ENCODE measurements around the gene POU6F2.

Gene POU6F2

GRCh38 chr7:39102234-39102633 is 124.5 kb downstream of the POU6F2 start:
- Histone ChIP-seq H3K9me3 (ENCODE audit: insufficient read depth, low read depth, low read length) (no peaks in the 10 kb centered on the region), H3K9ac (ENCODE audit: low read depth, low read length, poor library complexity, severe bottlenecking) (no peak overlapping the region), H4K20me1 (ENCODE audit: insufficient read depth, low read length, poor library complexity, severe bottlenecking) (no peaks in the 10 kb centered on the region), H3K79me2 (ENCODE audit: insufficient read depth, low read length) (no peaks in the 10 kb centered on the region), H3K27me3 (ENCODE audit: insufficient read depth, low read length, poor library complexity, severe bottlenecking) (no peaks in the 10 kb centered on the region), H3K9me2 (replicated peaks; ENCODE audit: low read depth, low read length) (no peaks in the 10 kb centered on the region), H3K4me1 (ENCODE audit: insufficient read depth, low read length, poor library complexity, severe bottlenecking) (no peaks in the 10 kb centered on the region), H3K4me3 (ENCODE audit: low read length, poor library complexity, severe bottlenecking) (no peak overlapping the region), H3F3A (ENCODE audit: low read depth) (no peaks in the 10 kb centered on the region), H3K4me2 (ENCODE audit: low read depth, low read length, poor library complexity, severe bottlenecking) (no peak overlapping the region), H3K36me3 (ENCODE audit: insufficient read depth, low read length) (no peaks in the 10 kb centered on the region), H2AFZ (ENCODE audit: low read length) (no peak overlapping the region)
- TF ChIP-seq CTCF (conservative IDR thresholded peaks at IDR 0.05; ENCODE audit: low read length) (no peak), EZH2phosphoT487 (IDR thresholded peaks at IDR 0.05; ENCODE audit: borderline replicate concordance) (no peak)

- Histone ChIP-seq H4K20me1 (ENCODE audit: insufficient read depth, low read length, poor library complexity, severe bottlenecking) (no peaks in the 10 kb centered on the region), H3K9ac (ENCODE audit: low read depth, low read length, poor library complexity, severe bottlenecking) (no peak overlapping the region), H3K27me3 (ENCODE audit: insufficient read depth, low read length, poor library complexity, severe bottlenecking) (no peaks in the 10 kb centered on the region), H3K4me3 (ENCODE audit: low read length, poor library complexity, severe bottlenecking) (no peak overlapping the region), H3K9me3 (ENCODE audit: insufficient read depth, low read depth, low read length) (no peaks in the 10 kb centered on the region), H3K36me3 (ENCODE audit: insufficient read depth, low read length) (no peaks in the 10 kb centered on the region), H3F3A (ENCODE audit: low read depth) (no peaks in the 10 kb centered on the region), H3K4me2 (ENCODE audit: low read depth, low read length, poor library complexity, severe bottlenecking) (no peak overlapping the region), H3K9me2 (replicated peaks; ENCODE audit: low read depth, low read length) (0 out of 2 replicates have a peak, but pooled peaks cover 3% of the 10 kb centered on the region), H2AFZ (ENCODE audit: low read length) (no peak overlapping the region), H3K79me2 (ENCODE audit: insufficient read depth, low read length) (no peaks in the 10 kb centered on the region), H3K4me1 (ENCODE audit: insufficient read depth, low read length, poor library complexity, severe bottlenecking) (no peaks in the 10 kb centered on the region)
- no peak for TF ChIP-seq CTCF (conservative IDR thresholded peaks at IDR 0.05; ENCODE audit: low read length)
- TF ChIP-seq EZH2phosphoT487 (IDR thresholded peaks at IDR 0.05; ENCODE audit: borderline replicate concordance) = no peak
These were observed 128.0 kb downstream of the POU6F2 start for GRCh38 chr7:39105720-39106119.

- Histone ChIP-seq H3K4me3 (ENCODE audit: low read length, poor library complexity, severe bottlenecking) (no peak overlapping the region), H3K4me2 (ENCODE audit: low read depth, low read length, poor library complexity, severe bottlenecking) (no peak overlapping the region), H2AFZ (ENCODE audit: low read length) (no peak overlapping the region), H3K27me3 (ENCODE audit: insufficient read depth, low read length, poor library complexity, severe bottlenecking) (no peaks in the 10 kb centered on the region), H3K9me2 (replicated peaks; ENCODE audit: low read depth, low read length) (no peaks in the 10 kb centered on the region), H4K20me1 (ENCODE audit: insufficient read depth, low read length, poor library complexity, severe bottlenecking) (no peaks in the 10 kb centered on the region), H3K79me2 (ENCODE audit: insufficient read depth, low read length) (no peaks in the 10 kb centered on the region), H3K36me3 (ENCODE audit: insufficient read depth, low read length) (no peaks in the 10 kb centered on the region), H3F3A (ENCODE audit: low read depth) (no peaks in the 10 kb centered on the region), H3K9me3 (ENCODE audit: insufficient read depth, low read depth, low read length) (no peaks in the 10 kb centered on the region), H3K9ac (ENCODE audit: low read depth, low read length, poor library complexity, severe bottlenecking) (no peak overlapping the region), H3K4me1 (ENCODE audit: insufficient read depth, low read length, poor library complexity, severe bottlenecking) (no peaks in the 10 kb centered on the region)
- TF ChIP-seq EZH2phosphoT487 (IDR thresholded peaks at IDR 0.05; ENCODE audit: borderline replicate concordance) (no peak), CTCF (conservative IDR thresholded peaks at IDR 0.05; ENCODE audit: low read length) (no peak)
These were observed 148.1 kb downstream of the POU6F2 start for GRCh38 chr7:39125846-39126245.

Data from Loucy (cell line).